Muscle layer of colon (tissue), 2 donors: ENCODE results near the gene ZFP1.
"Not testable (repeated sequence)": the region's sequence is repeated elsewhere in the genome, so short reads cannot be mapped to it uniquely, and the experiment has no call there.

Experiments
- H3K27ac ChIP-seq: one replicate; pipeline ENCODE4 v1.7.0; 2013; ENCODE audit warnings: low read depth, mild to moderate bottlenecking, low read length, moderate library complexity
- H3K27me3 ChIP-seq, 2 donors: one replicate each; pipeline ENCODE4 v1.7.0; 2013; ENCODE audit warnings: low read length in 2 of 2, mild to moderate bottlenecking in 2 of 2; ENCODE audit not compliant: insufficient read depth in 2 of 2, control insufficient read depth in 1 of 2
- H3K36me3 ChIP-seq: one replicate; pipeline ENCODE4 v1.7.0; 2013; ENCODE audit warnings: mild to moderate bottlenecking, low read length; ENCODE audit not compliant: insufficient read depth
- H3K4me1 ChIP-seq: one replicate; pipeline ENCODE4 v1.7.0; 2013; ENCODE audit warnings: mild to moderate bottlenecking, low read length; ENCODE audit not compliant: insufficient read depth
- H3K4me3 ChIP-seq, 2 donors: one replicate each; pipeline ENCODE4 v1.7.0; 2013; ENCODE audit warnings: low read length in 2 of 2, low read depth in 1 of 2, mild to moderate bottlenecking in 1 of 2, moderate library complexity in 1 of 2
- H3K9ac ChIP-seq: one replicate; pipeline ENCODE4 v1.7.0; 2013; ENCODE audit warnings: low read length
- H3K9me3 ChIP-seq: one replicate; pipeline ENCODE4 v1.7.0; 2013; ENCODE audit warnings: mild to moderate bottlenecking, low read length
- donor health status: abdominal sarcoma.
- donor health status: Adenocarcinoma of cecum.

The ZFP1 gene

GRCh38 chr16:75197522-75198134 lies 49.3 kb downstream of the ZFP1 start:
- Histone ChIP-seq H3K4me1 (no peaks in the 10 kb centered on the region), H3K9ac (no peak overlapping the region), H3K9me3 (no peaks in the 10 kb centered on the region), H3K27ac (no peak overlapping the region), H3K27me3 (peaks cover 0 to 10% of the 10 kb centered on the region in 2 donors), H3K36me3 (no peaks in the 10 kb centered on the region), H3K4me3 (no peak overlapping the region)

GRCh38 chr16:75198135-75198600 lies 49.8 kb downstream of the ZFP1 start:
- Histone ChIP-seq H3K9me3 (no peaks in the 10 kb centered on the region), H3K27me3 (peaks cover 0 to 10% of the 10 kb centered on the region in 2 donors), H3K36me3 (no peaks in the 10 kb centered on the region), H3K4me3 (no peak overlapping the region), H3K4me1 (no peaks in the 10 kb centered on the region), H3K9ac (no peak overlapping the region), H3K27ac (no peak overlapping the region)

DNA sequence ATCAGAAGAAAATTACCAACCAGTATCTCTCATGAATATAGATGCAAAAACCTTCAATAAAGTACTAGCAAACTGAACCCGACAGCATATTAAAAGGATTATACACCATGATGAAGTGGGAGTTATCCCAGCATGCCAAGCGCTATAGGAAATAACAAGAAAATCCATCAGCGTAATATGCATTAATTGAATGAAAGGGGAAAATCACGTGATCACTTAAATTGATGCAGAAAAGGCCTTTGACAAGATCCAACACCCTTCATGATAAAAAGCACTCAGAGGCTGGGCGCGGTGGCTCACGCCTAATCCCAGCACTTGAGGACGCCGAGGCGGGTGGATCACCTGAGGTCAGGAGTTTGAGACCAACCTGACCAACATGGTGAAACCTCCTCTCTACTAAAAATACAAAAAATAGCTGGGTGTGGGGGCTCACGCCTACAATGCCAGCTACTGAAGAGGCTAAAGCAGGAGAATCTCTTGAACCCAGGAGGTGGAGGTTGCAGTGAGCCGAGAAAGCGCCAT lies 53.8 kb downstream of the ZFP1 start:
- Histone ChIP-seq H3K4me3 (no peak overlapping the region), H3K36me3 (no peaks in the 10 kb centered on the region), H3K27ac (no peak overlapping the region), H3K9me3 (no peaks in the 10 kb centered on the region), H3K4me1 (no peaks in the 10 kb centered on the region), H3K9ac (no peak overlapping the region), H3K27me3 (peaks cover 0 to 10% of the 10 kb centered on the region in 2 donors)

GRCh38 chr16:75203096-75203495 lies 54.8 kb downstream of the ZFP1 start:
- no peak overlapping the region for H3K27ac ChIP-seq
- H3K9me3 ChIP-seq, result no peaks in the 10 kb centered on the region
- H3K4me3 ChIP-seq, result no peak overlapping the region
- no peaks in the 10 kb centered on the region for H3K4me1 ChIP-seq
- peaks cover 0 to 2% of the 10 kb centered on the region in 2 donors for H3K27me3 ChIP-seq
- H3K36me3 ChIP-seq, result no peaks in the 10 kb centered on the region
- no peak overlapping the region for H3K9ac ChIP-seq

GRCh38 chr16:75203667-75204409 lies 55.5 kb downstream of the ZFP1 start:
- Histone ChIP-seq H3K4me3 (no peak overlapping the region), H3K36me3 (no peaks in the 10 kb centered on the region), H3K9ac (no peak overlapping the region), H3K4me1 (no peaks in the 10 kb centered on the region), H3K9me3 (no peaks in the 10 kb centered on the region), H3K27ac (no peak overlapping the region), H3K27me3 (no peaks in the 10 kb centered on the region)

GRCh38 chr16:75204410-75204758 lies 56.1 kb downstream of the ZFP1 start:
- no peak overlapping the region for H3K27ac ChIP-seq
- H3K9ac ChIP-seq, result no peak overlapping the region
- no peaks in the 10 kb centered on the region for H3K4me1 ChIP-seq
- H3K4me3 ChIP-seq, result no peak overlapping the region
- no peaks in the 10 kb centered on the region for H3K9me3 ChIP-seq
- H3K27me3 ChIP-seq, result no peaks in the 10 kb centered on the region
- H3K36me3 ChIP-seq, result no peaks in the 10 kb centered on the region

- not testable (repeated sequence) for H3K9me3 ChIP-seq, H3K4me1 ChIP-seq, H3K4me3 ChIP-seq, H3K36me3 ChIP-seq, H3K27ac ChIP-seq, H3K27me3 ChIP-seq, H3K9ac ChIP-seq
Observed at GRCh38 chr16:75204905-75205304, 56.6 kb downstream of the ZFP1 start.

GRCh38 chr16:75205438-75205837 lies 57.1 kb downstream of the ZFP1 start:
- not testable (repeated sequence) for H3K36me3 ChIP-seq, H3K27ac ChIP-seq, H3K4me3 ChIP-seq, H3K9ac ChIP-seq, H3K27me3 ChIP-seq, H3K9me3 ChIP-seq, H3K4me1 ChIP-seq

- H3K4me1 ChIP-seq, H3K4me3 ChIP-seq, H3K36me3 ChIP-seq, H3K27ac ChIP-seq, H3K9me3 ChIP-seq, H3K27me3 ChIP-seq, H3K9ac ChIP-seq: not testable (repeated sequence)
Observed at GRCh38 chr16:75205961-75206748, 57.8 kb downstream of the ZFP1 start.

DNA sequence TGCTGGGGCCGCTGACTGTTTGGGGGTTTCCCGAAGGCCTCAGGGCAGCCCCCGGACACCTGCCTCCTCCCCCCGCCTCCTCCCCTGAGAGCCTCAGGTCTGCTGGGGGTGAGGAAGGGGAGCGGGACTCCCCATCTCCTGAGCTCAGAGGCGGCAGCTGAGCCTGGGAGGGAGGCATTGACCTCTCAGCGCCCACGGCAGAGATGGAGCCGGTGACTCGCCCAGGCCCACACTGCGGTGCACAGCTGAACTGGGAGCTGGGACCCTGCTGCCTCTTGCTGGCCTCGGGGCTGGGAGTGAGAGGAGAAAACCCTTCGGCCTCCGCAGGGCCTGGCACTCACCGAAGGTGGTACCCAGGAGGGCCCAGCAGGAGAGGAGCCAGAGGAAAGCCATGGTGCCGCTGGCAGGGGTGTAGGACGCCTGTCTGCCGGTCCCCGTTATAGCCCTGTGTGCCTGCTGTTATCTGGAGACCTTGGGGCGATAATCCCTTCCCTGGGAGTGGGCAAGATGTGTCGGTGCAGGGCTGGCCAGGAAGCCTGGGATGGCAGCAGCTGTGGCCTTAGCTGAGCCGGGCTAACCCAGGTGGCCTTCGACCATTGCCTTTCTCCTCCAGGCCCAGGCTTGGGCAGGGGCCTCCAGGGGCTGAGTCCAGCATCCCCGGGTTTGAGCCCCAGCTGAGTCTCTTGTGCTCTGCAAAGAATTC lies 58.6 kb downstream of the ZFP1 start, which contains the start of gene CTRB2:
Gene CTRB2, minus strand, starts transcription at position 413 of the 703 bp plus-strand sequence. Its CDS starts 20 bp downstream, at position 393.
- no peaks in the 10 kb centered on the region for H3K36me3 ChIP-seq
- H3K27ac ChIP-seq, result no peak within 1 kb of the TSS
- H3K27me3 ChIP-seq, result no peaks in the 10 kb centered on the region
- H3K9ac ChIP-seq, result no peak within 1 kb of the TSS
- no peak within 1 kb of the TSS for H3K4me3 ChIP-seq
- no peaks in the 10 kb centered on the region for H3K4me1 ChIP-seq
- H3K9me3 ChIP-seq, result no peaks in the 10 kb centered on the region

- Histone ChIP-seq H3K9me3 (no peaks in the 10 kb centered on the region), H3K27me3 (no peaks in the 10 kb centered on the region), H3K9ac (no peak overlapping the region), H3K36me3 (no peaks in the 10 kb centered on the region), H3K4me1 (no peaks in the 10 kb centered on the region), H3K27ac (no peak overlapping the region), H3K4me3 (no peak overlapping the region)
Observed at GRCh38 chr16:75207831-75208230, 59.5 kb downstream of the ZFP1 start.
